ENCODE results near the gene SCN10A. TPM values are rescaled to one million over a fixed set of nuclear protein-coding genes. Genes with fewer than 3 reads are reported as not detected.
A peak's percentile ranks its signal among the peaks of the same experiment; 100 is the strongest.

The SCN10A gene
- total RNA-seq, 2 donors from 2014 or later: not detected

DNA sequence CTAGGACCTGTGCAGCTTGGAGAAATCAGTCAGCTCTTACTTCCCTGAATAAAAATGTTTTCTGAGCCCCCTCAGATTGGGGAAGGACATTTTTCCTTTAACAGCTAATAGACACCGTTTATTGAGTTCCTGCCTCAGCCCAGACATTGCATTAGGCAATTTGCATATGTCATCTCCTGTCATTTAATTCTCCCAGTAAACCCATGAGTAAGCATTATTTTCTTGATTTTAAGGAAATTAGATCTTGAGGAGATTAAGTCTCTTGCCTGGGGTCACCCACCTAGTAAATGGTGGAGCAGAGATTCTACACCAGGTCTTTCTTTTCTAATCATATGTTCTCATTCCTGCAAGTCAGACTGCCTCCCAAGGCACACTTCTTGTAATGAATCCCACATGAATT is 88.0 kb downstream of the SCN10A start:
- Histone ChIP-seq H3K9me3 (ENCODE audit: control insufficient read depth, low read length) (no peaks in the 10 kb centered on the region), H3K27ac (ENCODE audit: low read depth, low read length) (no peak overlapping the region), H3K4me1 (ENCODE audit: control insufficient read depth, insufficient read depth, low read length) (no peaks in the 10 kb centered on the region), H3K36me3 (ENCODE audit: control insufficient read depth, insufficient read depth, low read length) (no peaks in the 10 kb centered on the region), H3K4me3 (ENCODE audit: low read length) (no peak overlapping the region), H3K9ac (ENCODE audit: extremely low read depth, low read length, poor library complexity, severe bottlenecking) (no peak overlapping the region), H3K27me3 (ENCODE audit: control insufficient read depth, insufficient read depth, low read length, poor library complexity, severe bottlenecking) (peaks cover 4% of the 10 kb centered on the region)
- WGBS, 2 experiments (ENCODE audit: insufficient coverage in 1 of 2, insufficient read length in 1 of 2): 92% methylated on average over 1 of the region's 1 CpG; no CpG with 5 or more reads in 1 of the 2 experiments
- Mint-ChIP-seq H3K27me3 (ENCODE audit: insufficient read depth) (peaks cover 4% of the 10 kb centered on the region), H3K4me3 (no peak overlapping the region), H3K36me3 (ENCODE audit: low read depth) (no peaks in the 10 kb centered on the region), H3K4me1 (no peaks in the 10 kb centered on the region), H3K9me3 (no peaks in the 10 kb centered on the region), H3K27ac (no peak overlapping the region)
- TF ChIP-seq, protein P1, sequence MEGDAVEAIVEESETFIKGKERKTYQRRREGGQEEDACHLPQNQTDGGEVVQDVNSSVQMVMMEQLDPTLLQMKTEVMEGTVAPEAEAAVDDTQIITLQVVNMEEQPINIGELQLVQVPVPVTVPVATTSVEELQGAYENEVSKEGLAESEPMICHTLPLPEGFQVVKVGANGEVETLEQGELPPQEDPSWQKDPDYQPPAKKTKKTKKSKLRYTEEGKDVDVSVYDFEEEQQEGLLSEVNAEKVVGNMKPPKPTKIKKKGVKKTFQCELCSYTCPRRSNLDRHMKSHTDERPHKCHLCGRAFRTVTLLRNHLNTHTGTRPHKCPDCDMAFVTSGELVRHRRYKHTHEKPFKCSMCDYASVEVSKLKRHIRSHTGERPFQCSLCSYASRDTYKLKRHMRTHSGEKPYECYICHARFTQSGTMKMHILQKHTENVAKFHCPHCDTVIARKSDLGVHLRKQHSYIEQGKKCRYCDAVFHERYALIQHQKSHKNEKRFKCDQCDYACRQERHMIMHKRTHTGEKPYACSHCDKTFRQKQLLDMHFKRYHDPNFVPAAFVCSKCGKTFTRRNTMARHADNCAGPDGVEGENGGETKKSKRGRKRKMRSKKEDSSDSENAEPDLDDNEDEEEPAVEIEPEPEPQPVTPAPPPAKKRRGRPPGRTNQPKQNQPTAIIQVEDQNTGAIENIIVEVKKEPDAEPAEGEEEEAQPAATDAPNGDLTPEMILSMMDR (conservative IDR thresholded peaks at IDR 0.05): no peak
- DNase-seq: no peak

DNA sequence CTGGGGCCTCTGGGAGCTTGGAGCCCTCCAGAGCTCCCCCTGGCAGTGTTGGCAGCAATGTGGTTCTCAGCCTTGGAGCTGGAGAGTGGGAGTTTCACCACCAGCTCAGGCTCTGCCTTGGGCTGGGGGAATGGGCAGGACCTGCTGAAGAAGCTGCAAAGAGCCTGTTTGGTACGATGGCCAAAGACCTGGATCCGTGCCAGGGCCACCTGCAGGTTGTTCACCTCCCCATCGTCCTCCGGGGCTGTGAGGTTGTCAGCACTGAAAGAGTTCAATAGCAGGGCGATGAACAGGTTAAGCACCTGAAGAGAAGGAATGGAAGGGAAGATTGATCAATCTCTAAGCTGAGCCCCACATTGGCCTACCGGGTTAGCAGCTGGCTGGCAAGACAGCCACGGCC is 89.3 kb downstream of the SCN10A start:
- no peak overlapping the region for H3K4me3 Mint-ChIP-seq

DNA sequence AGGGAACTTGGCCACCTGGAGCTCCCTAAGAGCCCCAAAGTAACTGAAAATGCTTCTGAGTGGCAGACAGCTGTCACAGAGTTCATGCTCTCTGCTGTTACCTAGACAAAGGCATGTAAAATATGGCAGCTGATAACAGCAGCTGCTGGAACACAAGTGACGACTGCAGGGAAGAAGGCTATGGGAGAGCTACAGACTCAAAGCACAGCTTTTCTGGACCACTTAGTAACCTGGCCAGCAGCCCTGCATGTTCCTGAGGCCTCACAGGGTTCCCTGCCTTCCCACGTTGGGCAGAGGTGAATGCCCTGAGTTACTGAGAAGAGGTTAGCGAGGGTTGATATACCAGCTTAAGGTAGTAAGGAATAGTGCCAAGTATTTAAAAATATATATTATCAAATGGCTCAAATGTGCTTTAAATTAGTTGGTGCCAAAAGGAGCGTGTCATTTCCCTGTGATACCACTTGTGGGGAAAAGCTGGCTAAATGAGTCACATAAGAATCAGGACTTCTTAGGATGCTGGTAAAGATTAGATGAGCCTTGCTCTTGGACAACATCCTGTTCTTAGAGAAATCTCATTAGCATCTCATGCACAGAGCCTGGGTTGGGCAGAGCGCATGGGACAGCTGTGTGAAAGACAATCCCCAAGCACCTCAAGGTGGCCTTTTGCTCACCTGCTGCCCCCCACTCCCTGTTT is 90.1 kb downstream of the SCN10A start:
- Mint-ChIP-seq H3K36me3 (ENCODE audit: low read depth) (no peaks in the 10 kb centered on the region), H3K27ac (no peak overlapping the region), H3K27me3 (ENCODE audit: insufficient read depth) (no peaks in the 10 kb centered on the region), H3K4me3 (no peak overlapping the region), H3K4me1 (peaks cover 5% of the 10 kb centered on the region), H3K9me3 (no peaks in the 10 kb centered on the region)
- no peaks in the 10 kb centered on the region for H3K4me1 ChIP-seq (ENCODE audit: control insufficient read depth, insufficient read depth, low read length)
- no peak for DNase-seq
- H3K27ac ChIP-seq (ENCODE audit: low read depth, low read length): no peak overlapping the region
- TF ChIP-seq, protein P1 (conservative IDR thresholded peaks at IDR 0.05): no peak
- 80 to 91% methylated on average over 3 to 5 of the region's 5 CpGs for WGBS, 2 experiments (ENCODE audit: insufficient coverage in 1 of 2, insufficient read length in 1 of 2)
- H3K27me3 ChIP-seq (ENCODE audit: control insufficient read depth, insufficient read depth, low read length, poor library complexity, severe bottlenecking): no peaks in the 10 kb centered on the region
- H3K9me3 ChIP-seq (ENCODE audit: control insufficient read depth, low read length): no peaks in the 10 kb centered on the region
- H3K4me3 ChIP-seq (ENCODE audit: low read length): no peak overlapping the region
- no peaks in the 10 kb centered on the region for H3K36me3 ChIP-seq (ENCODE audit: control insufficient read depth, insufficient read depth, low read length)
- H3K9ac ChIP-seq (ENCODE audit: extremely low read depth, low read length, poor library complexity, severe bottlenecking): no peak overlapping the region

More for the DNA sequence above, 89.3 kb downstream of the SCN10A start:
- Histone ChIP-seq H3K4me1 (ENCODE audit: control insufficient read depth, insufficient read depth, low read length) (no peaks in the 10 kb centered on the region), H3K9ac (ENCODE audit: extremely low read depth, low read length, poor library complexity, severe bottlenecking) (no peak overlapping the region), H3K36me3 (ENCODE audit: control insufficient read depth, insufficient read depth, low read length) (no peaks in the 10 kb centered on the region), H3K27ac (ENCODE audit: low read depth, low read length) (no peak overlapping the region), H3K9me3 (ENCODE audit: control insufficient read depth, low read length) (no peaks in the 10 kb centered on the region), H3K27me3 (ENCODE audit: control insufficient read depth, insufficient read depth, low read length, poor library complexity, severe bottlenecking) (peaks cover 3% of the 10 kb centered on the region), H3K4me3 (ENCODE audit: low read length) (no peak overlapping the region)
- H3K27ac Mint-ChIP-seq: no peak overlapping the region
- no peak for DNase-seq
- no peaks in the 10 kb centered on the region for H3K9me3 Mint-ChIP-seq
- TF ChIP-seq, protein P1 (conservative IDR thresholded peaks at IDR 0.05): peak; percentile 19
- H3K27me3 Mint-ChIP-seq (ENCODE audit: insufficient read depth): no peaks in the 10 kb centered on the region
- no peaks in the 10 kb centered on the region for H3K4me1 Mint-ChIP-seq
- H3K36me3 Mint-ChIP-seq (ENCODE audit: low read depth): no peaks in the 10 kb centered on the region
- 88 to 95% methylated on average over 3 to 7 of the region's 7 CpGs for WGBS, 2 experiments (ENCODE audit: insufficient coverage in 1 of 2, insufficient read length in 1 of 2)

Data from endodermal cell (in vitro differentiated cells).